Measurements from ENCODE around the gene DQX1.

Gene DQX1

DNA sequence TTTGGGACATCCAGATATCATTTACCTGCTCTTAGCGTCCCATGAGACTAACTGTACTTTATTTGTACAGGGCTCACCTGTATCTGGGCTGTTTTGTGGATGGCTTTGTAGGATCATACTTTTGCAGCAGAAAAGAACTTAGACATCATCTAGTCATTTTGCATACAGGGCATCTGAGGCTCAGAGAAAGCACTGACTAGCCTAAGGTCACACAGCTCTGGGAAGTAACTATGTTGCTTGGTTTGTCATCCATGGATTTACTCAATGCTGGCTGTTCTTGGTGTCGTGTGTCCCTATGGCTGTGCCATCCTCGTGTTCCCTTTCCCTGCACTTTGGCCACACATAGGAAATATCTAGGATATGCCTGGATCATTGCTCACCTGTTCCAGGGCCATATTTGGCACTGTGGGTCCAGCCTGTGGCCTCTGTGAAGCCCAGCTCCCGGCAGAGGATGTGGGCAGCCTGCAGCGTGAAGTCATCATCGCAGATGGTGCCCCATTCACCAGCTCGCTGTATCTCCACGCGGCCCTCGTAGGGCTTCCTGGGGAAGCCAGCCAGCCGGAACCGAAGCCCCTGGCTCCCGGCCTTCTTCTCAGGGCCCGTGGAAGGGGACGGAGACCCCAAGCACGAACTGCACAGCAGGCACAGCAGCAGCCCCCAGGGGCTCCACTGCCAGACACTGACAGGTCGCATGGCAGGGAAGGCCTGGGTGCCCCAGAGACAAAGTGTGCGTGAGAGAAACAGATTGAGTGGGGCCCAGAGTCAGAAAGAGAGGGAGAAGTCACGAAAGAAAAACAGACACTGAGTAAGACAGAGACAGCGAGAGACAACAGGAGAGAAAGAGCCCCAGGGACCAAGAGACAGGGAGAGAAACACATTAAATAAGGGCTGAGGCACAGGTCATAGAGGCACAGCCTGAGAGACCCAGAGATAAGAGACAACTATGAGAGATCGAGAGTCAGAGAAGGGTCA is 26.2 kb upstream of the DQX1 start:
- Mint-ChIP-seq H3K4me1 (peaks cover 55% of the 10 kb centered on the region), H3K27me3 (ENCODE audit: low read depth, poor library complexity) (peaks cover 62% of the 10 kb centered on the region), H3K4me3 (peak overlapping the region; percentile 92), H3K27ac (peak overlapping the region; percentile 18), H3K36me3 (ENCODE audit: low read depth) (peaks cover 19% of the 10 kb centered on the region), H3K9me3 (no peaks in the 10 kb centered on the region)
- TF ChIP-seq, protein P1, sequence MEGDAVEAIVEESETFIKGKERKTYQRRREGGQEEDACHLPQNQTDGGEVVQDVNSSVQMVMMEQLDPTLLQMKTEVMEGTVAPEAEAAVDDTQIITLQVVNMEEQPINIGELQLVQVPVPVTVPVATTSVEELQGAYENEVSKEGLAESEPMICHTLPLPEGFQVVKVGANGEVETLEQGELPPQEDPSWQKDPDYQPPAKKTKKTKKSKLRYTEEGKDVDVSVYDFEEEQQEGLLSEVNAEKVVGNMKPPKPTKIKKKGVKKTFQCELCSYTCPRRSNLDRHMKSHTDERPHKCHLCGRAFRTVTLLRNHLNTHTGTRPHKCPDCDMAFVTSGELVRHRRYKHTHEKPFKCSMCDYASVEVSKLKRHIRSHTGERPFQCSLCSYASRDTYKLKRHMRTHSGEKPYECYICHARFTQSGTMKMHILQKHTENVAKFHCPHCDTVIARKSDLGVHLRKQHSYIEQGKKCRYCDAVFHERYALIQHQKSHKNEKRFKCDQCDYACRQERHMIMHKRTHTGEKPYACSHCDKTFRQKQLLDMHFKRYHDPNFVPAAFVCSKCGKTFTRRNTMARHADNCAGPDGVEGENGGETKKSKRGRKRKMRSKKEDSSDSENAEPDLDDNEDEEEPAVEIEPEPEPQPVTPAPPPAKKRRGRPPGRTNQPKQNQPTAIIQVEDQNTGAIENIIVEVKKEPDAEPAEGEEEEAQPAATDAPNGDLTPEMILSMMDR (IDR thresholded peaks at IDR 0.05), result no peak
- DNase-seq, result peak; percentile 18

DNA sequence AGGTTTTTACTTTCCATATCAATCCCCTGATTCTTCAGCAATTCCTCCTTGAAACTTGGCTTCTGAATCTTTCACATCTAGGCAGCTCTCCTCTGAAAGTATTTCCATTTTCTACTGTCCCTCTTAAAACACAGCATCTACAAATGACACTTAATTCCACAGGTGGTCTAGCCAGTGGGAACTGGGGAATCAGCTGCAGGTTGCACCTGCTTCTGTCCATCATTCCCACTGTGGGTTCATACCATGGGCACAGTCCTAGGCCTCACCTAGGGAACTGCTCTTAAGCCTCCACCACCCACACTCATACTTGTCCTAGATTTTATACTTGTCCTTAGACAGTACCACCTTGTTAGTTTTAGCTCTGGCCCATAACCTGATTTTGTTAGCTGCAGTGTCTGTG is 25.5 kb upstream of the DQX1 start:
- Mint-ChIP-seq H3K9me3 (no peaks in the 10 kb centered on the region), H3K4me1 (peaks cover 55% of the 10 kb centered on the region), H3K27ac (no peak overlapping the region), H3K4me3 (peak overlapping the region; percentile 10), H3K36me3 (ENCODE audit: low read depth) (peaks cover 19% of the 10 kb centered on the region), H3K27me3 (ENCODE audit: low read depth, poor library complexity) (peaks cover 62% of the 10 kb centered on the region)
- TF ChIP-seq, protein P1 (IDR thresholded peaks at IDR 0.05), result no peak
- no peak for DNase-seq

DNA sequence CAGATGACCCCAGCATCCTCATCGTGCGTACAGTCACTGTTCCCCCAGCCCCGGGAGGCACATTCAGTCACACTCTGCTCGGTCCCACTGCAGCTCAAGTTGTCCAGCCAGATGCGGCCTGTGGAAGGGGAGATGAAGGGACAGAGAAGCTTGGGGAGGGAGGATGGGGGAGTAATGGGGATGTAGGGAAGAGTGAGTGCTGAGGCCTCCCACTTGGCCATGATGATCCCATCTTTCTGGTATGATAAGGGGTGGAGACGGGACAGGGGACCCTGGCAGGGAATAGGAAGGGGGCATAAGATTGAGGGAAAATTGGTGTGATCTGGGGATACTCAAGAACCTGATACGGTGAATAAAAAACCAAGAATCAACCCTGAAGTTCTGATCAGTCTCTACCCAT is 24.2 kb upstream of the DQX1 start:
- TF ChIP-seq, protein P1 (IDR thresholded peaks at IDR 0.05), result no peak
- Mint-ChIP-seq H3K4me3 (peak overlapping the region; percentile 79), H3K4me1 (peaks cover 52% of the 10 kb centered on the region), H3K27me3 (ENCODE audit: low read depth, poor library complexity) (peaks cover 59% of the 10 kb centered on the region), H3K36me3 (ENCODE audit: low read depth) (peaks cover 19% of the 10 kb centered on the region), H3K9me3 (no peaks in the 10 kb centered on the region), H3K27ac (no peak overlapping the region)
- no peak for DNase-seq

DNA sequence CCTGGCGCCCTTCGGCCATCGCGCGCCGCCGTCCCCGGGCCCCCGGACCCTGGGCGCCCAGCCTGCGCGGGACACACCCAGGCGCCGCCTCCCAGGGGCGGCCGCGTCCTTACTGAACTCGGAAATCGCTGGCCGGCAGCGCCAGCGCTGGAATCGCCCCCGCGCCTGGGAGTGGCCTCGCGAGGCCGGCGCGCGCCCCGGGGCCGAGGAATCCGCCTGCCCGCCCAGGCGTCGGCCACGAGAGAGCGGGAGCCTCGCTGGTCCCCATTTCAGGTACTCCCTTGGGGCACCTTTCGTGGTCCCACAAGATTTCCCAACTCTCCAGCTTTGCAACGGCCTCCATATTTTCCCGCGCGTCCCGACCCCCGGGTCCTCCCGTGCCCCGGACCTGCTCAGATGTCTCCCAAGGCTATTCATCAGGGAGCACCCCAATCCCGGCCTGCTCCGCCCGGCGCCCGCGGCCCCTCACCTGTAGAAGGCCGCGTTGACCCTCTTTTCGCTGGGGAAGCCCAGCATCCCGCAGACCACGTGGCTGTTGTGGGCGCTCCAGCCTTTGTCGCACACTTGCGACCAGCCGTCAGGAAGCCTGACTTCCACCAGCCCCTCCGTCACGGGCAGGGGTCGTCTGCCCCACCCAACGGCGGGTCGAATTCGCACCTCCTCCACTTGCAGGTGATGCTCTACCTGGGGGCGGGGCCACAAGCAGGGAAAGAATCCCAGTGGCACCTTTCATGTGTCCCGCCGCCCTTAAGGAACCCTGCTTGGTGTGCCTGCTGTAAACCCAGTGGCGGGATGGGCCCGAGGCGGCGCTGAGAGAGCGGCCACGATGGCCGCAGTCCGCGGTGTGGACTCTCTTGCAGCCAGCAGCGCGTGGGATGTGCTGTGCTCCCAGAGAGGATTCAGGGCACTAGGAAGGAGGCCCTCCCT is 23.1 kb upstream of the DQX1 start:
- H3K27me3 Mint-ChIP-seq (ENCODE audit: low read depth, poor library complexity), result peaks cover 56% of the 10 kb centered on the region
- TF ChIP-seq, protein P1 (IDR thresholded peaks at IDR 0.05), result no peak

DNA sequence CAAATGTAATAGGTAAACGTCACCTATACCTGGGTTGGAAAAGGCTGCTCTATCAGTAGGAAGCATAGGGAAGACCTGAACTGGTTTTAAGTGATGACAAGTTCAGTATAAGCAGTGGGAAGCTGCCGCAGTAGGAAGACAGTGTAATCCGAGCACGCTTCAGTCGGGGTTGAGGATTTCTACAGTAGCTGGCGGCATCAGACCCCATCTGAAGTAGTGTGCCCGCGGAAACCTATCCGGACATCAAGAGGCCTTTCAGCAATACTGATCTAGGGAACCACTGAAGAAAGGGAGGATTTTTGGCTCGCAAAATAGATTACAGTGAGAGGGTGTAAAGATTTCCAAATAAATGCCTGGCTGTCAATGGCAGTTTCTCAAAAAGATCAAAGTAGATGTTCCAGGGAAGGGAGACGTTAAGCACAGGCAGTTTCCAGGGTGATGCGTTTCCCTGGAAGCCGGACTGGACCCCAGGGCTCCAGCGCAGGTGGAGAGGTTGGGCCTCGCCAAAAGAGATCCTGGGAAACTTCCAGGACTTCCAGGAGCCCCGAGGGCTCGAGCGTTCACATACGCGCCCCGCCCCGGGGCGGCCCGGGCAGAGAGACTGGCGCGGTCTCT is 22.4 kb upstream of the DQX1 start:
- Mint-ChIP-seq H3K4me3 (peak overlapping the region; percentile 89), H3K9me3 (no peaks in the 10 kb centered on the region), H3K27me3 (ENCODE audit: low read depth, poor library complexity) (peaks cover 56% of the 10 kb centered on the region), H3K27ac (no peak overlapping the region), H3K36me3 (ENCODE audit: low read depth) (peaks cover 24% of the 10 kb centered on the region), H3K4me1 (peaks cover 45% of the 10 kb centered on the region)
- TF ChIP-seq, protein P1 (IDR thresholded peaks at IDR 0.05), result no peak
- no peak for DNase-seq

More for the DNA sequence above, 23.1 kb upstream of the DQX1 start:
- peak; percentile 74 for DNase-seq
- peaks cover 50% of the 10 kb centered on the region for H3K4me1 Mint-ChIP-seq
- peaks cover 23% of the 10 kb centered on the region for H3K36me3 Mint-ChIP-seq (ENCODE audit: low read depth)
- H3K4me3 Mint-ChIP-seq, result peak overlapping the region; percentile 79
- no peaks in the 10 kb centered on the region for H3K9me3 Mint-ChIP-seq
- H3K27ac Mint-ChIP-seq, result no peak overlapping the region
